HepG2 (cell line): ENCODE measurements around the gene RAB30. TPM values are rescaled to one million over a fixed set of nuclear protein-coding genes. Genes with fewer than 3 reads are reported as not detected.
A peak's percentile ranks its signal among the peaks of the same experiment; 100 is the strongest.

Source experiments
- KAT2B ChIP-seq: fragments of 150-350 bp; IDR thresholded peaks from 2 replicates; pipeline ENCODE4 v1.6.1; 2014; ENCODE audit warnings: low read depth, low read length, borderline replicate concordance
- KDM4B ChIP-seq: sonication (generic); formaldehyde crosslinking; IDR thresholded peaks from 2 replicates; pipeline ENCODE4 v1.4.0; 2020; ENCODE audit warnings: missing genetic modification reagents
- MAZ ChIP-seq, 2 experiments: sonication (generic) in 1 of 2; formaldehyde crosslinking in 1 of 2; IDR thresholded peaks; 2 replicates each; pipeline versions ENCODE4 v1.5.0 to v1.6.1; 2012 to 2020; ENCODE audit warnings: low read depth in 2 of 2, mild to moderate bottlenecking in 2 of 2, borderline replicate concordance in 1 of 2, improper control_type of control experiment in 1 of 2, low read length in 1 of 2, missing genetic modification reagents in 1 of 2, moderate library complexity in 1 of 2
- MBNL3 ChIP-seq: fragments of 250-450 bp; sonication (Bioruptor Pico); conservative IDR thresholded peaks from 2 replicates; pipeline ENCODE4 v1.8.0; 2022; ENCODE audit warnings: mild to moderate bottlenecking, inconsistent platforms
- NFE2L1 ChIP-seq: sonication (generic); formaldehyde crosslinking; IDR thresholded peaks from 2 replicates; pipeline ENCODE4 v1.4.0; 2020; ENCODE audit warnings: missing genetic modification reagents, mild to moderate bottlenecking, borderline replicate concordance
- NFKBIZ ChIP-seq: IDR thresholded peaks from 2 replicates; pipeline ENCODE4 v1.6.1; 2018; ENCODE audit warnings: missing genetic modification reagents, missing compliant biosample characterization
- RBM22 ChIP-seq: fragments of 200-400 bp; formaldehyde crosslinking; optimal IDR thresholded peaks from 2 replicates; pipeline ENCODE3; 2017; ENCODE audit warnings: mild to moderate bottlenecking, low read length, moderate library complexity
- SAFB2 ChIP-seq: sonication (generic); formaldehyde crosslinking; IDR thresholded peaks from 2 replicates; pipeline ENCODE4 v1.5.1; 2020; ENCODE audit warnings: missing genetic modification reagents, low read depth, mild to moderate bottlenecking, borderline replicate concordance
- ZNF224 ChIP-seq: sonication (generic); formaldehyde crosslinking; IDR thresholded peaks from 2 replicates; pipeline ENCODE4 v1.5.0; 2020; ENCODE audit warnings: mild to moderate bottlenecking, missing genetic modification reagents
- polyA plus RNA-seq, 8 experiments: library from polyadenylated mRNA; depleted of rRNA in 3 of 8; stranded (reverse) in 7 of 8; unstranded in 1 of 8; fragments of >200 nt; fragmentation: Illumina TruSeq in 4 of 8; extraction: Trizol in 4 of 8; gene quantifications; 2 replicates each; pipeline versions ENCODE4 v1.2.1 to v1.2.3, GENCODE V29; 2011 to 2016; ENCODE audit warnings: low read depth in 4 of 8, missing spikeins in 1 of 8, mixed read lengths in 1 of 8; ENCODE audit not compliant: insufficient read depth in 1 of 8
- total RNA-seq, 5 experiments: library from RNA; depleted of rRNA; stranded (reverse); fragments of >200 nt; fragmentation: Illumina TruSeq; extraction: Trizol; gene quantifications; 2 replicates each; pipeline ENCODE4 v1.2.3, GENCODE V29; 2016; ENCODE audit warnings: low read depth in 1 of 5
- TF ChIP-seq, protein P1 (sequence below), 2 experiments: sonication (generic) in 1 of 2; formaldehyde crosslinking in 1 of 2; IDR thresholded peaks; 2 replicates each; pipeline versions ENCODE4 v1.6.1 to v1.9.0; 2014 to 2022; ENCODE audit warnings: antibody characterized with exemption in 1 of 2, borderline replicate concordance in 1 of 2, inconsistent platforms in 1 of 2, low read depth in 1 of 2, missing genetic modification reagents in 1 of 2
- TF ChIP-seq, protein P2 (sequence below): sonication (generic); formaldehyde crosslinking; IDR thresholded peaks from 2 replicates; pipeline ENCODE4 v1.8.1; 2023; ENCODE audit warnings: missing genetic modification reagents, mild to moderate bottlenecking, borderline replicate concordance
- TF ChIP-seq, protein P3 (sequence below): sonication (generic); formaldehyde crosslinking; IDR thresholded peaks from 2 replicates; pipeline ENCODE4 v1.8.0; 2022; ENCODE audit warnings: mild to moderate bottlenecking, missing genetic modification reagents, borderline replicate concordance
- TF ChIP-seq, protein P4 (sequence below), 2 experiments: fragments of 450-650 bp in 1 of 2; sonication (generic) in 1 of 2; formaldehyde crosslinking; IDR thresholded peaks; 2 replicates each; pipeline versions ENCODE4 v1.5.0 to v1.8.0; 2020 to 2022; ENCODE audit warnings: mild to moderate bottlenecking in 1 of 2, missing genetic modification reagents in 1 of 2
- TF ChIP-seq, protein P5 (sequence below): sonication (generic); formaldehyde crosslinking; IDR thresholded peaks from 2 replicates; pipeline ENCODE4 v1.5.0; 2020; ENCODE audit warnings: mild to moderate bottlenecking, missing genetic modification reagents

RAB30 gene
- total and polyA plus RNA-seq, 2 of the 13 experiments (the other 11 are each of a cell fraction or from before 2014, with no cell fraction given): 3.7 to 5.0 TPM

DNA sequence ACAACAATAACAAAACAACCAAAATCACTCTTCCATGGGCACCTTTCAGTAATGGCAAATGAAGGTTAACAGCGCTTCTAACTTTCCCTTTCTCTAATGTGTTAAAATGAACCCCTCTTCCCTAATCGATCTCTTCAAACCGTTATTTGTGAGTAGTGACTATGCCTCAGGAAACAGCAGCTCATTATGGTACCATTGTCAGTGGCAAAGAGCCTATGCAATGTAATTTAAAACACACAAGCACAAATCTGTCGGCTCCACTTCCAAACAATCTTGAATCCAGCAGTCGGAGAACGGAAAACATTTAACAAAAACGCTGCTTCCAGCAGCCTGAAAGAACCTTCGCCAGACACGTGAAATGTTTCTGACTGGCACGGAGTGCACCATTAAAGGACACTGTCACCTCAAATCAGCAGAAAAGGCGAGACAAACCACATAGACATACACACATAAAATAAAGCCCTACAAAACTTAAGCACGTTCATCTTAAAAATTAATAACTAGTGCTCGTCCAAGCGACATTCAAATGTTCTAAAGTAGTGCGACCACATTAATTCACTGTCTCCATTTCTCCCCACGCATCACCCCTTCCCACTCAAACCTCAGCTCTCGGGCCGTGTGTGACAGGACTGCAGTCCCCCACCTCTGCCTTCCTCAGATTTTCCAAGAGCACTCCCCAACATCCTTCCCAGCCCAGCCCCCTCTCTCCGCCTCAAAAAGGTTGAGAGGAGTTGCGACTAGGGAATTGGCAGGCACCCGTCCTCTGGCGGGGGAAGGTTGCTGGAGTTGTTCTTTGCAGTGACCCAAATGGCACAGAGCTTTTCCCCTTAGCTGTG is 748 bp downstream of the RAB30 start (continued):
- 0 out of 2 replicates have a peak, but pooled peaks have one; percentile 2 for TF ChIP-seq MAZ (IDR thresholded peaks at IDR 0.05; ENCODE audit: borderline replicate concordance, low read depth, low read length)
- no peak for TF ChIP-seq MAZ (CRISPR knock-in tag; IDR thresholded peaks at IDR 0.05; ENCODE audit: low read depth)
- TF ChIP-seq KDM4B (CRISPR knock-in tag): no peak
- TF ChIP-seq, protein P1, sequence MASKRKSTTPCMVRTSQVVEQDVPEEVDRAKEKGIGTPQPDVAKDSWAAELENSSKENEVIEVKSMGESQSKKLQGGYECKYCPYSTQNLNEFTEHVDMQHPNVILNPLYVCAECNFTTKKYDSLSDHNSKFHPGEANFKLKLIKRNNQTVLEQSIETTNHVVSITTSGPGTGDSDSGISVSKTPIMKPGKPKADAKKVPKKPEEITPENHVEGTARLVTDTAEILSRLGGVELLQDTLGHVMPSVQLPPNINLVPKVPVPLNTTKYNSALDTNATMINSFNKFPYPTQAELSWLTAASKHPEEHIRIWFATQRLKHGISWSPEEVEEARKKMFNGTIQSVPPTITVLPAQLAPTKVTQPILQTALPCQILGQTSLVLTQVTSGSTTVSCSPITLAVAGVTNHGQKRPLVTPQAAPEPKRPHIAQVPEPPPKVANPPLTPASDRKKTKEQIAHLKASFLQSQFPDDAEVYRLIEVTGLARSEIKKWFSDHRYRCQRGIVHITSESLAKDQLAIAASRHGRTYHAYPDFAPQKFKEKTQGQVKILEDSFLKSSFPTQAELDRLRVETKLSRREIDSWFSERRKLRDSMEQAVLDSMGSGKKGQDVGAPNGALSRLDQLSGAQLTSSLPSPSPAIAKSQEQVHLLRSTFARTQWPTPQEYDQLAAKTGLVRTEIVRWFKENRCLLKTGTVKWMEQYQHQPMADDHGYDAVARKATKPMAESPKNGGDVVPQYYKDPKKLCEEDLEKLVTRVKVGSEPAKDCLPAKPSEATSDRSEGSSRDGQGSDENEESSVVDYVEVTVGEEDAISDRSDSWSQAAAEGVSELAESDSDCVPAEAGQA (IDR thresholded peaks at IDR 0.05; ENCODE audit: low read depth): no peak
- TF ChIP-seq, protein P1 (CRISPR knock-in tag; IDR thresholded peaks at IDR 0.05; ENCODE audit: borderline replicate concordance): no peak
- TF ChIP-seq NFKBIZ (CRISPR knock-in tag): 0 out of 2 replicates have a peak, but pooled peaks have one; percentile 2
- TF ChIP-seq ZNF224 (CRISPR knock-in tag): no peak
- TF ChIP-seq NFE2L1 (CRISPR knock-in tag): no peak
- TF ChIP-seq, protein P2, sequence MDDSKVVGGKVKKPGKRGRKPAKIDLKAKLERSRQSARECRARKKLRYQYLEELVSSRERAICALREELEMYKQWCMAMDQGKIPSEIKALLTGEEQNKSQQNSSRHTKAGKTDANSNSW (CRISPR knock-in tag): no peak
- TF ChIP-seq MBNL3 (CRISPR knock-in tag): no peak
- TF ChIP-seq RBM22: no peak
- TF ChIP-seq, protein P3, sequence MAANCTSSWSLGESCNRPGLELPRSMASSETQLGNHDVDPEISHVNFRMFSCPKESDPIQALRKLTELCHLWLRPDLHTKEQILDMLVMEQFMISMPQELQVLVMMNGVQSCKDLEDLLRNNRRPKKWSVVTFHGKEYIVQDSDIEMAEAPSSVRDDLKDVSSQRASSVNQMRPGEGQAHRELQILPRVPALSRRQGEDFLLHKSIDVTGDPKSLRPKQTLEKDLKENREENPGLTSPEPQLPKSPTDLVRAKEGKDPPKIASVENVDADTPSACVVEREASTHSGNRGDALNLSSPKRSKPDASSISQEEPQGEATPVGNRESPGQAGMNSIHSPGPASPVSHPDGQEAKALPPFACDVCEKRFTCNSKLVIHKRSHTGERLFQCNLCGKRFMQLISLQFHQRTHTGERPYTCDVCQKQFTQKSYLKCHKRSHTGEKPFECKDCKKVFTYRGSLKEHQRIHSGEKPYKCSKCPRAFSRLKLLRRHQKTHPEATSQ (CRISPR knock-in tag): no peak
- TF ChIP-seq, protein P4, sequence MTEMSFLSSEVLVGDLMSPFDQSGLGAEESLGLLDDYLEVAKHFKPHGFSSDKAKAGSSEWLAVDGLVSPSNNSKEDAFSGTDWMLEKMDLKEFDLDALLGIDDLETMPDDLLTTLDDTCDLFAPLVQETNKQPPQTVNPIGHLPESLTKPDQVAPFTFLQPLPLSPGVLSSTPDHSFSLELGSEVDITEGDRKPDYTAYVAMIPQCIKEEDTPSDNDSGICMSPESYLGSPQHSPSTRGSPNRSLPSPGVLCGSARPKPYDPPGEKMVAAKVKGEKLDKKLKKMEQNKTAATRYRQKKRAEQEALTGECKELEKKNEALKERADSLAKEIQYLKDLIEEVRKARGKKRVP (CRISPR knock-in tag; IDR thresholded peaks at IDR 0.05): no peak
- TF ChIP-seq KAT2B: no peak
- TF ChIP-seq SAFB2 (CRISPR knock-in tag): no peak
- TF ChIP-seq, protein P5, sequence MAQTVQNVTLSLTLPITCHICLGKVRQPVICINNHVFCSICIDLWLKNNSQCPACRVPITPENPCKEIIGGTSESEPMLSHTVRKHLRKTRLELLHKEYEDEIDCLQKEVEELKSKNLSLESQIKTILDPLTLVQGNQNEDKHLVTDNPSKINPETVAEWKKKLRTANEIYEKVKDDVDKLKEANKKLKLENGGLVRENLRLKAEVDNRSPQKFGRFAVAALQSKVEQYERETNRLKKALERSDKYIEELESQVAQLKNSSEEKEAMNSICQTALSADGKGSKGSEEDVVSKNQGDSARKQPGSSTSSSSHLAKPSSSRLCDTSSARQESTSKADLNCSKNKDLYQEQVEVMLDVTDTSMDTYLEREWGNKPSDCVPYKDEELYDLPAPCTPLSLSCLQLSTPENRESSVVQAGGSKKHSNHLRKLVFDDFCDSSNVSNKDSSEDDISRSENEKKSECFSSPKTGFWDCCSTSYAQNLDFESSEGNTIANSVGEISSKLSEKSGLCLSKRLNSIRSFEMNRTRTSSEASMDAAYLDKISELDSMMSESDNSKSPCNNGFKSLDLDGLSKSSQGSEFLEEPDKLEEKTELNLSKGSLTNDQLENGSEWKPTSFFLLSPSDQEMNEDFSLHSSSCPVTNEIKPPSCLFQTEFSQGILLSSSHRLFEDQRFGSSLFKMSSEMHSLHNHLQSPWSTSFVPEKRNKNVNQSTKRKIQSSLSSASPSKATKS (CRISPR knock-in tag): no peak
